Esophagus squamous epithelium (tissue), 5 donors: ENCODE data around the gene USP17L26. TPM values are rescaled to one million over a fixed set of nuclear protein-coding genes. Genes with fewer than 3 reads are reported as not detected.
"Not testable (repeated sequence)": the region's sequence is repeated elsewhere in the genome, so short reads cannot be mapped to it uniquely, and the experiment has no call there.

Experiments
- DNase-seq: peaks from one replicate; lab custom pipeline; 2025; lab: John Stamatoyannopoulos, UW
- H3K27ac ChIP-seq, 4 donors: fragments of 200-600 bp; sonication (generic); one replicate each; pipeline ENCODE4 v1.5.1; 2016 to 2019; ENCODE audit warnings: mild to moderate bottlenecking in 1 of 4
- H3K27me3 ChIP-seq, 4 donors: fragments of 200-600 bp; sonication (generic); 1 replicate in 3 of 4; 2 replicates in 1 of 4; pipeline versions ENCODE4 v1.5.1 to v1.6.0; 2017 to 2021; ENCODE audit warnings: antibody characterized with exemption in 1 of 4
- H3K36me3 ChIP-seq, 3 donors: fragments of 200-600 bp; sonication (generic); one replicate each; pipeline ENCODE4 v1.5.1; 2016 to 2019
- H3K4me1 ChIP-seq, 3 donors: fragments of 200-600 bp; sonication (generic); one replicate each; pipeline ENCODE4 v1.5.1; 2017 to 2019
- H3K4me3 ChIP-seq, 4 donors: fragments of 200-600 bp; sonication (generic); 1 replicate in 3 of 4; 2 replicates in 1 of 4; pipeline ENCODE4 v1.5.1; 2016 to 2019; ENCODE audit warnings: mild to moderate bottlenecking in 2 of 4, moderate library complexity in 1 of 4
- H3K9me3 ChIP-seq, 3 donors: fragments of 200-600 bp; sonication (generic); one replicate each; pipeline ENCODE4 v1.5.1; 2016 to 2019
- POLR2A ChIP-seq, 4 donors: fragments of 450-650 bp; IDR thresholded peaks; one replicate each; pipeline ENCODE4 v1.6.1; 2017; ENCODE audit warnings: antibody characterized with exemption in 4 of 4, mild to moderate bottlenecking in 4 of 4, moderate library complexity in 3 of 4
- WGBS, 2 donors: methylation state at CpG; one replicate each; pipeline ENCODE4 v1.1.5; 2018; 5-methylcytosine and 5-hydroxymethylcytosine counted together
- intact Hi-C: fragments of 100-400 bp; cut with DNase I; formaldehyde crosslinking; loops from one replicate; pipeline ENCODE4 v1.15.0; 2022
- total RNA-seq, 4 donors: library from RNA; depleted of rRNA; stranded (reverse); fragments of >200 nt; gene quantifications; one replicate each; pipeline ENCODE4 v1.1.0, GENCODE V29; 2016
- TF ChIP-seq, protein P1 (sequence below), 6 experiments: fragments of 450-650 bp in 4 of 6; fragments of 200-600 bp in 2 of 6; sonication (generic) in 2 of 6; IDR thresholded peaks; one replicate each; pipeline ENCODE4 v1.5.1; 2016 to 2019; ENCODE audit warnings: antibody characterized with exemption in 6 of 6, mild to moderate bottlenecking in 4 of 6, moderate library complexity in 4 of 6
- donor health status: DM: yes; HTN: yes; CAD: no.

USP17L26 gene
- total RNA-seq, 4 donors from 2014 or later = not detected

DNA sequence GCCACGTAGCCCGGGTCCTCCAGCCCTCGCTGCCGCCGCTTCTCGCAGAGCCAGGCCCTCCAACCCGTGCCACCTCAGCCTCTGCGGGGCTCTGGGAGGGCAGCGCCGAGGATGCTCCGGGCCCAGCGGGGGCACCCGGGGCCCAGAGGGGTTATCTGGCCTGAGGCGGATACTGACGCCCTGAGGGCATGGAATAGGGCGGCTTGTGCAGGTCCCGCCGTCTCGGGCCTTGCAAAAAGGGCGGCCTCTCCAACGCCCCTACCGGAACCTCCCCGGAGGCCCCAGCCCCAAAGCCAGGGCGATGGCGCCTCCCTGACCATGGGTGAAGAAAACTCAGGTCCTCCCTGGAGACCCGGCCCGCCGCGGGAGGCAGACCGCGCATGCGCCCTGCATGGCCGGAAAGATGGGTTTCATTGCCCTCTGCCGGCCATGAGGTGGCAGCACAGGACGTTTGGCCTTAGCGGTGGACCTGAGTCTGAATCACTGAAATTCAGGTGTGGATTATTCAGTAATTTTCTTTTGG lies 46.6 kb downstream of the USP17L26 start:
- intact Hi-C loops, DNase-seq, H3K27ac ChIP-seq, H3K4me1 ChIP-seq, H3K36me3 ChIP-seq, H3K9me3 ChIP-seq, H3K27me3 ChIP-seq: not testable (repeated sequence)
- WGBS, 2 donors = 14 to 41% methylated on average over 7 to 11 of the region's 36 CpGs
- peak overlapping the region in 3 of 4 donors; percentile 36 to 51 (median 40) for H3K4me3 ChIP-seq
- TF ChIP-seq, protein P1, sequence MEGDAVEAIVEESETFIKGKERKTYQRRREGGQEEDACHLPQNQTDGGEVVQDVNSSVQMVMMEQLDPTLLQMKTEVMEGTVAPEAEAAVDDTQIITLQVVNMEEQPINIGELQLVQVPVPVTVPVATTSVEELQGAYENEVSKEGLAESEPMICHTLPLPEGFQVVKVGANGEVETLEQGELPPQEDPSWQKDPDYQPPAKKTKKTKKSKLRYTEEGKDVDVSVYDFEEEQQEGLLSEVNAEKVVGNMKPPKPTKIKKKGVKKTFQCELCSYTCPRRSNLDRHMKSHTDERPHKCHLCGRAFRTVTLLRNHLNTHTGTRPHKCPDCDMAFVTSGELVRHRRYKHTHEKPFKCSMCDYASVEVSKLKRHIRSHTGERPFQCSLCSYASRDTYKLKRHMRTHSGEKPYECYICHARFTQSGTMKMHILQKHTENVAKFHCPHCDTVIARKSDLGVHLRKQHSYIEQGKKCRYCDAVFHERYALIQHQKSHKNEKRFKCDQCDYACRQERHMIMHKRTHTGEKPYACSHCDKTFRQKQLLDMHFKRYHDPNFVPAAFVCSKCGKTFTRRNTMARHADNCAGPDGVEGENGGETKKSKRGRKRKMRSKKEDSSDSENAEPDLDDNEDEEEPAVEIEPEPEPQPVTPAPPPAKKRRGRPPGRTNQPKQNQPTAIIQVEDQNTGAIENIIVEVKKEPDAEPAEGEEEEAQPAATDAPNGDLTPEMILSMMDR (IDR thresholded peaks at IDR 0.05) = peak; percentile 14 to 59 (median 35)

GRCh38 chr4:9384126-9384525 lies 49.7 kb downstream of the USP17L26 start:
- WGBS, 2 donors = 38 to 71% methylated on average over 1 of the region's 1 CpG

More at GRCh38 chr4:9384126-9384525, 49.7 kb downstream of the USP17L26 start:
- Histone ChIP-seq H3K4me3 (no peak overlapping the region), H3K4me1 (peaks cover 0 to 4% (median 0%) of the 10 kb centered on the region in 3 donors), H3K27ac (no peak overlapping the region), H3K36me3 (no peaks in the 10 kb centered on the region), H3K27me3 (no peaks in the 10 kb centered on the region), H3K9me3 (no peaks in the 10 kb centered on the region)
- intact Hi-C loops = no loop called here
- no peak for DNase-seq
- TF ChIP-seq, protein P1 (IDR thresholded peaks at IDR 0.05) = no peak
- no peak for TF ChIP-seq POLR2A (IDR thresholded peaks at IDR 0.05)

Other genes starting within 250 kb of the USP17L26 start
- not detected for gene FAM90A26, start 164.2 kb upstream of the USP17L26 start, total RNA-seq
- not detected for gene USP17L10, start 124.0 kb upstream of the USP17L26 start, total RNA-seq
- gene USP17L11, start 119.3 kb upstream of the USP17L26 start, total RNA-seq = not detected
- gene USP17L12, start 114.5 kb upstream of the USP17L26 start, total RNA-seq = not detected
- not detected for gene USP17L13, start 109.8 kb upstream of the USP17L26 start, total RNA-seq
- gene USP17L15, start 100.3 kb upstream of the USP17L26 start, total RNA-seq = not detected
- not detected for gene USP17L17, start 90.8 kb upstream of the USP17L26 start, total RNA-seq
- gene USP17L18, start 86.0 kb upstream of the USP17L26 start, total RNA-seq = not detected
- not detected for gene USP17L19, start 81.3 kb upstream of the USP17L26 start, total RNA-seq
- not detected for gene USP17L20, start 76.5 kb upstream of the USP17L26 start, total RNA-seq
- not detected for gene USP17L21, start 71.8 kb upstream of the USP17L26 start, total RNA-seq
- not detected for gene USP17L22, start 67.0 kb upstream of the USP17L26 start, total RNA-seq
- gene USP17L24, start 9.5 kb upstream of the USP17L26 start, total RNA-seq = not detected
- not detected for gene USP17L25, start 4.7 kb upstream of the USP17L26 start, total RNA-seq
- gene USP17L5, start 4.7 kb downstream of the USP17L26 start, total RNA-seq = not detected
- gene USP17L27, start 9.5 kb downstream of the USP17L26 start, total RNA-seq = not detected
- gene USP17L28, start 14.2 kb downstream of the USP17L26 start, total RNA-seq = not detected
- gene USP17L29, start 19.0 kb downstream of the USP17L26 start, total RNA-seq = not detected
- not detected for gene USP17L30, start 28.5 kb downstream of the USP17L26 start, total RNA-seq
- gene DEFB131A, start 109.8 kb downstream of the USP17L26 start, total RNA-seq = not detected